PC-9 (cell line): Measurements from ENCODE around the gene SYNDIG1L.

Experiments
- EZH2 ChIP-seq: fragments of 200-600 bp; sonication (generic); IDR thresholded peaks from 2 replicates; pipeline ENCODE4 v1.8.0; 2017; ENCODE audit warnings: antibody characterized with exemption, low read depth
- TF ChIP-seq, protein P1 (sequence below): fragments of 200-600 bp; sonication (generic); conservative IDR thresholded peaks from 2 replicates; pipeline ENCODE4 v1.6.1; 2017; ENCODE audit warnings: mixed run types, antibody characterized with exemption, mild to moderate bottlenecking, moderate library complexity

DNA sequence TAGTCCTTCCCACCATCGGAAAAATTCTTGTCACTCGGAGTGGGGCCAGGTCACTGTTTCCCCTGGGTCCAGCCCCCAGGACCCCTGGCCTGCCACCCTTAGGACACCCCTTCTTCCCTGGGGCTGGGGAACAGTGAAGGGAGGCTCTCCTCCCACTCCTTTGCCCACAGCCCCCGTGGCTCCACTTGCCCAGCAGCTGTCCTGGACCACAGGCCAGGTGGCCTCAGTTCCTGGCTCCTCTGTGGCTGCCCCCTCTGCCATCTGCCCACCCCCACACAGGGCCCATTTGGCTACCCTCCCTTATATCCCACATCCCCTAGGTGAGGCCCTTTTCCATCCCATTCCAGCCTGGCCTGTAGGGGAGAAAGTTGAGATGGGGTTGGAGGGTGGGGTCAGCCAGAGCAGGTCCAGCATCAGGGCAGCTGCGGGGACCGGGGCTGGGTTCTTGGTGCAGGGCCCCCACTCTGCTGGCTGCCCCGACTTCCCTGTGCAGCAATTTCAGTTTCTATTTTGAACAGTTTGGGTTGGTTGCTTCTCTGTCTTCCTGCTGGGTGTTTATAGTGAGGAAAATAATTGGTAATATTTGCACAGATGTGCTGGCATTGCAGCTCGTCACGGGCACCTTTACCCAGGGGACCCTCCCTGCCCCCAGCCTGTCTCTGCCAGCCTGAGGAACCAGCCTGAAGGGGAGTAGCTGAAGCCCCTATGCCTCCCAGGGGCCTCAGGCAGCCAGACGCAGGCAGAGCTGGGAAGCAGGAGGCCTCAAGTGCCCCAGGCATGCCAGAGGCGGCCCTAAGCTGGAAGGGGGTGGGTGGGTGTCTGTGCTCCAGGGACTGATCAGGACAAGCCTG is 23.4 kb downstream of the SYNDIG1L start:
- TF ChIP-seq, protein P1, sequence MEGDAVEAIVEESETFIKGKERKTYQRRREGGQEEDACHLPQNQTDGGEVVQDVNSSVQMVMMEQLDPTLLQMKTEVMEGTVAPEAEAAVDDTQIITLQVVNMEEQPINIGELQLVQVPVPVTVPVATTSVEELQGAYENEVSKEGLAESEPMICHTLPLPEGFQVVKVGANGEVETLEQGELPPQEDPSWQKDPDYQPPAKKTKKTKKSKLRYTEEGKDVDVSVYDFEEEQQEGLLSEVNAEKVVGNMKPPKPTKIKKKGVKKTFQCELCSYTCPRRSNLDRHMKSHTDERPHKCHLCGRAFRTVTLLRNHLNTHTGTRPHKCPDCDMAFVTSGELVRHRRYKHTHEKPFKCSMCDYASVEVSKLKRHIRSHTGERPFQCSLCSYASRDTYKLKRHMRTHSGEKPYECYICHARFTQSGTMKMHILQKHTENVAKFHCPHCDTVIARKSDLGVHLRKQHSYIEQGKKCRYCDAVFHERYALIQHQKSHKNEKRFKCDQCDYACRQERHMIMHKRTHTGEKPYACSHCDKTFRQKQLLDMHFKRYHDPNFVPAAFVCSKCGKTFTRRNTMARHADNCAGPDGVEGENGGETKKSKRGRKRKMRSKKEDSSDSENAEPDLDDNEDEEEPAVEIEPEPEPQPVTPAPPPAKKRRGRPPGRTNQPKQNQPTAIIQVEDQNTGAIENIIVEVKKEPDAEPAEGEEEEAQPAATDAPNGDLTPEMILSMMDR = no peak
- TF ChIP-seq EZH2 = no peak
